HepG2 (cell line): ENCODE results near the gene CALU. TPM values are rescaled to one million over a fixed set of nuclear protein-coding genes. Genes with fewer than 3 reads are reported as not detected.

Source experiments
- BRCA1 ChIP-seq: sonication (generic); formaldehyde crosslinking; IDR thresholded peaks from 2 replicates; pipeline ENCODE4 v1.4.0; 2020; ENCODE audit warnings: missing genetic modification reagents
- GABPB1 ChIP-seq: IDR thresholded peaks from 2 replicates; pipeline ENCODE4 v1.6.1; 2016; ENCODE audit warnings: mild to moderate bottlenecking, missing genetic modification reagents, moderate library complexity, missing compliant biosample characterization
- GATAD2A ChIP-seq: IDR thresholded peaks from 2 replicates; pipeline ENCODE4 v1.6.1; 2016
- HDAC2 ChIP-seq: sonication (generic); formaldehyde crosslinking; IDR thresholded peaks from 2 replicates; pipeline ENCODE4 v1.4.0; 2020; ENCODE audit warnings: missing genetic modification reagents
- HOXA7 ChIP-seq: sonication (generic); formaldehyde crosslinking; IDR thresholded peaks from 2 replicates; pipeline ENCODE4 v1.8.1; 2022; ENCODE audit warnings: mild to moderate bottlenecking, missing genetic modification reagents, moderate library complexity
- JUND ChIP-seq: sonication (generic); formaldehyde crosslinking; IDR thresholded peaks from 2 replicates; pipeline ENCODE4 v1.8.0; 2022; ENCODE audit warnings: mild to moderate bottlenecking, missing genetic modification reagents
- KDM6A ChIP-seq: IDR thresholded peaks from 2 replicates; pipeline ENCODE4 v1.6.1; 2016; ENCODE audit warnings: low read depth
- KMT2B ChIP-seq: IDR thresholded peaks from 2 replicates; pipeline ENCODE4 v1.6.1; 2016; ENCODE audit warnings: missing genetic modification reagents, missing compliant biosample characterization
- MAFG ChIP-seq: sonication (generic); formaldehyde crosslinking; IDR thresholded peaks from 2 replicates; pipeline ENCODE4 v1.5.1; 2020; ENCODE audit warnings: mild to moderate bottlenecking, missing genetic modification reagents
- MEF2D ChIP-seq: sonication (generic); formaldehyde crosslinking; IDR thresholded peaks from 2 replicates; pipeline ENCODE4 v1.5.1; 2020; ENCODE audit warnings: mild to moderate bottlenecking, missing genetic modification reagents
- NFAT5 ChIP-seq: sonication (generic); formaldehyde crosslinking; IDR thresholded peaks from 2 replicates; pipeline ENCODE4 v1.4.0; 2020; ENCODE audit warnings: missing genetic modification reagents
- PHF20 ChIP-seq: sonication (generic); formaldehyde crosslinking; IDR thresholded peaks from 2 replicates; pipeline ENCODE4 v1.5.0; 2020; ENCODE audit warnings: mild to moderate bottlenecking, missing genetic modification reagents
- PRMT3 ChIP-seq: sonication (generic); formaldehyde crosslinking; IDR thresholded peaks from 2 replicates; pipeline ENCODE4 v1.8.1; 2022; ENCODE audit warnings: low read depth, mild to moderate bottlenecking, moderate library complexity, missing genetic modification reagents, borderline replicate concordance
- RCOR2 ChIP-seq: IDR thresholded peaks from 2 replicates; pipeline ENCODE4 v1.6.1; 2016; ENCODE audit warnings: missing biosample characterization, missing genetic modification reagents
- SNRNP70 ChIP-seq: fragments of 200-400 bp; formaldehyde crosslinking; IDR thresholded peaks from 2 replicates; pipeline ENCODE4 v1.6.1; 2017; ENCODE audit warnings: mild to moderate bottlenecking, low read depth, low read length, moderate library complexity
- TIGD3 ChIP-seq: sonication (generic); formaldehyde crosslinking; IDR thresholded peaks from 2 replicates; pipeline ENCODE4 v1.5.1; 2020; ENCODE audit warnings: mild to moderate bottlenecking, missing genetic modification reagents, borderline replicate concordance
- YY1 ChIP-seq: IDR thresholded peaks from 2 replicates; pipeline ENCODE4 v1.6.1; 2011; ENCODE audit warnings: low read length, low read depth, moderate library complexity, mild to moderate bottlenecking; ENCODE audit not compliant: insufficient read depth, insufficient replicate concordance
- ZBTB2 ChIP-seq: sonication (generic); formaldehyde crosslinking; IDR thresholded peaks from 2 replicates; pipeline ENCODE4 v1.8.0; 2022; ENCODE audit warnings: low read depth, missing genetic modification reagents
- ZC3H4 ChIP-seq: sonication (generic); formaldehyde crosslinking; IDR thresholded peaks from 2 replicates; pipeline ENCODE4 v1.4.0; 2020; ENCODE audit warnings: missing genetic modification reagents, borderline replicate concordance
- ZNF343 ChIP-seq: sonication (generic); formaldehyde crosslinking; IDR thresholded peaks from 2 replicates; pipeline ENCODE4 v1.4.0; 2020; ENCODE audit warnings: mild to moderate bottlenecking, missing genetic modification reagents
- ZNF446 ChIP-seq: sonication (generic); formaldehyde crosslinking; IDR thresholded peaks from 2 replicates; pipeline ENCODE4 v1.5.0; 2020; ENCODE audit warnings: mild to moderate bottlenecking, missing genetic modification reagents
- ZNF772 ChIP-seq: sonication (generic); formaldehyde crosslinking; IDR thresholded peaks from 2 replicates; pipeline ENCODE4 v1.5.0; 2020; ENCODE audit warnings: mild to moderate bottlenecking, missing genetic modification reagents
- ZNF850 ChIP-seq: sonication (generic); formaldehyde crosslinking; conservative IDR thresholded peaks from 2 replicates; pipeline ENCODE4 v1.9.0; 2021; ENCODE audit warnings: mild to moderate bottlenecking, missing genetic modification reagents
- polyA plus RNA-seq, 8 experiments: library from polyadenylated mRNA; depleted of rRNA in 3 of 8; stranded (reverse) in 7 of 8; unstranded in 1 of 8; fragments of >200 nt; fragmentation: Illumina TruSeq in 4 of 8; extraction: Trizol in 4 of 8; gene quantifications; 2 replicates each; pipeline versions ENCODE4 v1.2.1 to v1.2.3, GENCODE V29; 2011 to 2016; ENCODE audit warnings: low read depth in 4 of 8, missing spikeins in 1 of 8, mixed read lengths in 1 of 8; ENCODE audit not compliant: insufficient read depth in 1 of 8
- total RNA-seq, 5 experiments: library from RNA; depleted of rRNA; stranded (reverse); fragments of >200 nt; fragmentation: Illumina TruSeq; extraction: Trizol; gene quantifications; 2 replicates each; pipeline ENCODE4 v1.2.3, GENCODE V29; 2016; ENCODE audit warnings: low read depth in 1 of 5

Gene CALU
- total and polyA plus RNA-seq, 2 of the 13 experiments (the other 11 are each of a cell fraction or from before 2014, with no cell fraction given): 198 to 252 TPM

GRCh38 chr7:128739048-128739962 lies at the start of gene CALU (continued):
- TF ChIP-seq NFAT5 (CRISPR knock-in tag): peak; percentile 52; the same call in 1 of the 2 replicates
- peak; percentile 76; the same call in 1 of the 2 replicates for TF ChIP-seq MEF2D
- no peak for TF ChIP-seq MAFG (CRISPR knock-in tag)
- no peak for TF ChIP-seq RCOR2 (CRISPR knock-in tag)
- no peak for TF ChIP-seq ZNF343
- peak; percentile 80 for TF ChIP-seq PHF20 (CRISPR knock-in tag)
- peak; percentile 29 for TF ChIP-seq GATAD2A
- peak; percentile 37; the same call in 1 of the 2 replicates for TF ChIP-seq TIGD3 (CRISPR knock-in tag)
- no peak for TF ChIP-seq ZNF772
- TF ChIP-seq ZNF446 (CRISPR knock-in tag): peak; percentile 48; the same call in 1 of the 2 replicates
- no peak for TF ChIP-seq ZC3H4 (CRISPR knock-in tag)
- peak; percentile 79; the same call in 1 of the 2 replicates for TF ChIP-seq KMT2B
- no peak for TF ChIP-seq KDM6A
- no peak for TF ChIP-seq BRCA1
- 0 out of 2 replicates have a peak, but pooled peaks have one; percentile 29 for TF ChIP-seq ZBTB2 (CRISPR knock-in tag)
- no peak for TF ChIP-seq HOXA7 (CRISPR knock-in tag)
- TF ChIP-seq HDAC2 (CRISPR knock-in tag): peak; percentile 35; the same call in 1 of the 2 replicates
- peak; percentile 59 for TF ChIP-seq YY1
- peak; percentile 98 for TF ChIP-seq GABPB1 (CRISPR knock-in tag)
- TF ChIP-seq JUND (CRISPR knock-in tag): no peak
- TF ChIP-seq SNRNP70: no peak
- no peak for TF ChIP-seq ZNF850 (CRISPR knock-in tag)
- TF ChIP-seq PRMT3 (CRISPR knock-in tag): no peak; the same call in 1 of the 2 replicates
